Stimulated activated CD8-positive, alpha-beta memory T cell treated with anti-CD3 and anti-CD28 coated beads, Interleukin-4, amount 100 ng/mL, for 24 hours (primary cell): ENCODE measurements around the gene CERK.
A peak's percentile ranks its signal among the peaks of the same experiment; 100 is the strongest.
"Not testable (repeated sequence)": the region's sequence is repeated elsewhere in the genome, so short reads cannot be mapped to it uniquely, and the experiment has no call there.

Experiments used
- DNase-seq: peaks from one replicate; pipeline ENCODE4 v3.0.0-alpha.2; 2020; ENCODE audit warnings: low read depth

The CERK gene, protein sequence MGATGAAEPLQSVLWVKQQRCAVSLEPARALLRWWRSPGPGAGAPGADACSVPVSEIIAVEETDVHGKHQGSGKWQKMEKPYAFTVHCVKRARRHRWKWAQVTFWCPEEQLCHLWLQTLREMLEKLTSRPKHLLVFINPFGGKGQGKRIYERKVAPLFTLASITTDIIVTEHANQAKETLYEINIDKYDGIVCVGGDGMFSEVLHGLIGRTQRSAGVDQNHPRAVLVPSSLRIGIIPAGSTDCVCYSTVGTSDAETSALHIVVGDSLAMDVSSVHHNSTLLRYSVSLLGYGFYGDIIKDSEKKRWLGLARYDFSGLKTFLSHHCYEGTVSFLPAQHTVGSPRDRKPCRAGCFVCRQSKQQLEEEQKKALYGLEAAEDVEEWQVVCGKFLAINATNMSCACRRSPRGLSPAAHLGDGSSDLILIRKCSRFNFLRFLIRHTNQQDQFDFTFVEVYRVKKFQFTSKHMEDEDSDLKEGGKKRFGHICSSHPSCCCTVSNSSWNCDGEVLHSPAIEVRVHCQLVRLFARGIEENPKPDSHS

GRCh38 chr22:46737976-46738646 is at the start of gene CERK:
CERK (minus strand) TSS chr22:46738252; CDS start chr22:46738148, 104 bp downstream.
- peak; percentile 54 for DNase-seq

- DNase-seq, result no peak
Observed at GRCh38 chr22:46783721-46784120, 45.7 kb upstream of the CERK start.

DNA sequence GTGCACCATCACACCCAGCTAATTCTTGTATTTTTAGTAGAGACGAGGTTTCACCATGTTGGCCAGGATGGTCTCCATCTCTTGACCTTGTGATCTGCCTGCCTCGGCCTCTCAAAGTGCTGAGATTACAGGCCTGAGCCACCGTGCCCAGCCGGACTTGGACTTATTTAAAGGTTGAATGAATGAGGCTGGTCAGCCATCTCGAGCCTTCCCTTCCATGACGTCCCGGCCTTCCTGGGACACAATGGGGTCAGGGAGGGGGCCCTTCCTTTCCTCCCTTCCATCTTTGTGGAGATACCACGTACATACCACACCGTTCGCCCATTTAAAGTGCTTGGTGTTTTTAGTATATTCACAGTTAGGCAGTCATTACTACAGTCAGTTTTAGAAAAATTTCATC is 44.1 kb upstream of the CERK start:
- not testable (repeated sequence) for DNase-seq

DNA sequence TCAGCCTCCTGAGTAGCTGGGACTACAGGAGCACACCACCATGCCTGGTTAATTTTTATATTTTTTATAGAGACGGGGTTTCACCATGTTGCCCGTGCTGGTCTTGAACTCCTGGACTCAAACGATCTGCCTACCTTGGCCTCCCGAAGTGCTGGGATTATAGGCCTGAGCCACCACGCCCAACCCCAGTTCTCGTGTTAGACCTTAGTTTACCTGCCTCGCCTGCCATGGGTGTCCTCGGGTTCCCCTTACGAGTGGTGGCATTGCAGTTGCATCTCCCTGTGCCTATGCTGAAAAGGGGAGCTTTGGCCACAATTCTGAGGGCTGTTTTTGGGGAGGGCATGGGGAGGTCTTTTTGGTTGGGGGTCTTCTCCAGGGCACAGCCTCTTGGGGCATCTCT is 43.2 kb upstream of the CERK start:
- no peak for DNase-seq

GRCh38 chr22:46780453-46780852 is 42.4 kb upstream of the CERK start:
- DNase-seq, result no peak

DNA sequence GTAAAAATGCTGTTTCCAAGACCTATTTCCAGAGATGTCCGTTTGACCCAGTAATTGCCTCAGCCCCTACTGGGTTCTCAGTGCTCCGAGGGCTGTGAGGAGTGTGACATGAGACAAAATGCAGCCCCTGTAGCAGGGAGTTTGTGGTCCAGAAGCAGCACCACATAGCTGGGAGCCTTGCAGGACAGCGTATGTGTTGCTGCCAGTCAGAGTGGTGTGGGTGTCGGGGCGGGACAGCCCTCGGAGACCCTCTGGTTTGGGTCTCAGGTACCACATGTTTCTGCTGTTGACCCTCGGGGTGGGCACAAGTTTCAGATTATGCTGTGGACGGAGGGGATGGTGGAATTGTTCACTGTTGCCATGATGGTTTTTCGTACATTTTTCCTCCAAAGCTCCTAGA is 41.6 kb upstream of the CERK start:
- no peak for DNase-seq

DNA sequence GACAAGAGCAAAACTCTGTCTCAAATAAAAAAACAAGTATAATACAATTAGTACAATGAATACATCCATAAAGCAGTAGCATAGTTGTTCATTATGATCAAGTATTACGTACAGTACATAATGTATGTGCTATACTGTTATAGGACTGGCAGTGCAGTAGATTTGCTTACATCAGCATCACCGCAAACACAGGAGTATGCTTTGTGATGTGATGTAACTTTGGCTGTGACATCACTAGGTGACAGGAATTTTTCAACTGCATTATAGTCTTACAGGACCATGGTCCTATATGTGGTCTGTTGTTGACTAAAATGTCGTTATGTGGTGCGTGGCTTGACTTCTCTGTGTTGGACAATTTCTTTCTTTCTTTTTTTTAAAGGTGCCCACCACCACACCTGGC is 41.0 kb upstream of the CERK start:
- no peak for DNase-seq

GRCh38 chr22:46777609-46777970 is 39.5 kb upstream of the CERK start:
- no peak for DNase-seq

GRCh38 chr22:46776876-46777608 is 39.0 kb upstream of the CERK start:
- no peak for DNase-seq

- no peak for DNase-seq
Observed at GRCh38 chr22:46775850-46776826, 38.1 kb upstream of the CERK start.

DNA sequence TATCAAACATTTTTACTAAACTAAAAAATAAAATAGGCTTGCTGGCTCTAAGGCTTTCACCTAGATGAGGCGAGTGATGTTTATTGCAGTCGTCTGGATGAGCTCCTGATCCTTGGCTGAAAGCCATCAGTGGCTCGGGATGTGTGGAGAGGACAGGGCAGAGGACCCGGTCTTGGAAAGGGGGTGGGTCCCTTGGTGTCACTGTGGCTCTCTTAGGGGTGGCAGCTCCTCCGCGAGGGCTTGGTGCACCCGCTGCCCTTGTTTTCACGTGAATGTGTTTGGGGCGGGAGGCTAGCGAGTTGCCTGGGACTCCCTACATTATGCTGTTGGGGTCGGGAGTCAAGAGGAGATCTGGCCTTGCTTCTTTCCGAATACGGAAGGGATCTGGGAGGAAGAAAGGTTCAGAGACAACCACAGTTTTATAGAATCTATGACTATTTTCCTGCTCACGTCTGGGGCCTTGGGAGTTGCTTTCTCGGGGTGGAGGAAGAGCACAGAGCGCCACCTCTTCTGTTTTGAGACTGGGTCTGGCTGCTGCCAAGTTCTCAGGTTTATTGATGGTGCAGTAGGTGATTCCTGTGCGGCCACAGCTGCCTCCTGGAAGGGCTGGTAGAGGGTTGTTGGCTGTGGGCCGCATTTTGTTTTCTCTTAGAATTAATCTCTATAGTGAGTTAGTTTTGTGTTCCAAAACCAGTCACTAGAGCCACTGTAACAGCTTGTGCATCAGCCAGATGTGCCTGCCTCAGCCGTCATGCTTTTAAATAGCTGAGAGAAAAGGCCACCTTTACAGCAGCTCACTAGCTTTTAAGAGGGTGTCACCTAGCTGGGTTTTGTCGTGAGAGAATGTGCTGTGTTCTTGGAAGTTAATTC is 37.2 kb upstream of the CERK start:
- no peak for DNase-seq

DNA sequence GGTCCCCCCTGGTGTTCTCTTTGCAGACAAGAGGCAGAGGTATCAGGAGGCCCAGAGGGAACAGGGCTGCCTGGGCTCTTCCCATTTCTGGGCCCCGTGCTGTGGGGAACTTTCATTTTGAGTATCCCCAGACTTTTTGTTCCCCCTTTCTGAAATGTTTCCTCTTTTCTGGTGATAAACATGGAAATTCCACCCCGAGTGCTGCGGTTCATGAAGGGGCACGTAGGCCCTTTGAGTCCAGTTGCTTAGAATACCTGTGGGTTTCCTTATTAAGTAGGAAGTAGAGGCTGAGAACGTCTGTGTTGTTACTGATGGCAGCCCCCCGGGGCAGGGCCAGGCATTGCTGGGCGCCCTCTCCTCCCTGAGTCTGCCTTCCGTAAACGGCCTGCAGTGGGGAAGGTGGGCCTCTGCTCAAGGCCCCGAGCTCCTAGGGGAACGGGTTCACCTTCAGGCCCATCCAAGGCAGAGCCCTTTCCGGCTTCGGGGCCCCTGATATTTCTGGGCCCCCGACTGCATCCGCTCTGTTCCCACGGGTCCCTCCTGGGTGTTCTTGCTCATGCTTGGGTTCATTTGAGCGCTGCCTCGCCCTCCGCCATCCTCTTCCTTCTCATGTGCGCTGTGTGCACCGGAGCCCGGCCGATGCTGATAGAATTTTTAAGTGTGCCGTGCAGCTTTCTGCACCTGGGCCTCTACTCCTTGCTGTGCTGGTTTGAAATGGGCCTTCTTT is 36.4 kb upstream of the CERK start:
- no peak for DNase-seq

GRCh38 chr22:46773076-46773475 is 35.0 kb upstream of the CERK start:
- no peak for DNase-seq

DNA sequence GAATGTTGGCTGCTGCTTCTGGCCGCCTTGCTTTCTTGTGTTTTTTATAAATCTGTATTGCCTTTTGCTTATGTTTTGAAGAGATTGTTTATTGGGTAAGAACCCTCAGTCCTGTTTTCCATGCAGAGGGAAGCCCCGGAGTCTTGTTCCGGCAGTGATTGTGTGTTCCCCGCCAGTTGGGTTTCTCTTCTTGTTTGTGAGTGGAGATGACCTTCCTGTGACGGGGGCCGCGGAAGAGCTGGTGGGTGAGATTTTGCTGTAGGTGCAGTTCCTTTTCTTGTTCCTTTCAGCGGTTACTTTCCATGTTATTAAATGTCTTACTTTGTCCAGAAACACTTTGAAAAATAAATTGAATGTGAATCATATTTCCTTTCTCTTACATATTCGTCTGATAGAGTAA is 32.7 kb upstream of the CERK start:
- DNase-seq, result no peak

DNA sequence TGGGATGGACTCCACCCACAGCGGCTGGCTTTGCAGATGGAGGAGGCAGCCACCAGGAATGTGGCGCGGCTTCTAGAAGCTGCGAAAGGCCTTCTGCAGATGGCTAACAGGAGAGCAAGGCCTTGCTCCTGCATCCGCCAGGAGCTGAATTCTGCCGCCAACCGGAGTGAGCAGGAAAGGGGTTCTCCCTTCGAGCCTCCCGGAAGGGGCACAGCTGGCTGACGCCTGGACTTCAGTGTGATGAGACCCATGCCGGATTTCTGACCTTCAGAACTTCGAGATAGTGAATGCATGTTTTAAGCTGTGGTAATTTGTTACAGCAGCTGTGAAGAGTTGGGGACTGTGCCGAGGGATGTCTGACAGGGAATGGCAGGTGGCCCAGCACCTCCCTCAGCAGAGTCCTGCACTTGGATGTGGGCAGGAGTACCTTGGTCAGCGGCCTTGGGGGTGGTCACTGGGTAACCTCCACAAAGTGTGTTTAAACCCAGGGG is 32.1 kb upstream of the CERK start:
- DNase-seq, result no peak

- DNase-seq, result no peak
Observed at GRCh38 chr22:46769706-46770105, 31.7 kb upstream of the CERK start.

- DNase-seq, result no peak
Observed at GRCh38 chr22:46769191-46769675, 31.2 kb upstream of the CERK start.

- no peak for DNase-seq
Observed at GRCh38 chr22:46767249-46767985, 29.4 kb upstream of the CERK start.

- no peak for DNase-seq
Observed at GRCh38 chr22:46766611-46767010, 28.6 kb upstream of the CERK start.
